D341Med (cell line): ENCODE results near the gene CCDC93.

Source experiments
- DNase-seq: peaks from one replicate; pipeline ENCODE4 v3.0.0; 2012; ENCODE audit warnings: low spot score

Gene CCDC93, protein sequence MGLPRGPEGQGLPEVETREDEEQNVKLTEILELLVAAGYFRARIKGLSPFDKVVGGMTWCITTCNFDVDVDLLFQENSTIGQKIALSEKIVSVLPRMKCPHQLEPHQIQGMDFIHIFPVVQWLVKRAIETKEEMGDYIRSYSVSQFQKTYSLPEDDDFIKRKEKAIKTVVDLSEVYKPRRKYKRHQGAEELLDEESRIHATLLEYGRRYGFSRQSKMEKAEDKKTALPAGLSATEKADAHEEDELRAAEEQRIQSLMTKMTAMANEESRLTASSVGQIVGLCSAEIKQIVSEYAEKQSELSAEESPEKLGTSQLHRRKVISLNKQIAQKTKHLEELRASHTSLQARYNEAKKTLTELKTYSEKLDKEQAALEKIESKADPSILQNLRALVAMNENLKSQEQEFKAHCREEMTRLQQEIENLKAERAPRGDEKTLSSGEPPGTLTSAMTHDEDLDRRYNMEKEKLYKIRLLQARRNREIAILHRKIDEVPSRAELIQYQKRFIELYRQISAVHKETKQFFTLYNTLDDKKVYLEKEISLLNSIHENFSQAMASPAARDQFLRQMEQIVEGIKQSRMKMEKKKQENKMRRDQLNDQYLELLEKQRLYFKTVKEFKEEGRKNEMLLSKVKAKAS

DNA sequence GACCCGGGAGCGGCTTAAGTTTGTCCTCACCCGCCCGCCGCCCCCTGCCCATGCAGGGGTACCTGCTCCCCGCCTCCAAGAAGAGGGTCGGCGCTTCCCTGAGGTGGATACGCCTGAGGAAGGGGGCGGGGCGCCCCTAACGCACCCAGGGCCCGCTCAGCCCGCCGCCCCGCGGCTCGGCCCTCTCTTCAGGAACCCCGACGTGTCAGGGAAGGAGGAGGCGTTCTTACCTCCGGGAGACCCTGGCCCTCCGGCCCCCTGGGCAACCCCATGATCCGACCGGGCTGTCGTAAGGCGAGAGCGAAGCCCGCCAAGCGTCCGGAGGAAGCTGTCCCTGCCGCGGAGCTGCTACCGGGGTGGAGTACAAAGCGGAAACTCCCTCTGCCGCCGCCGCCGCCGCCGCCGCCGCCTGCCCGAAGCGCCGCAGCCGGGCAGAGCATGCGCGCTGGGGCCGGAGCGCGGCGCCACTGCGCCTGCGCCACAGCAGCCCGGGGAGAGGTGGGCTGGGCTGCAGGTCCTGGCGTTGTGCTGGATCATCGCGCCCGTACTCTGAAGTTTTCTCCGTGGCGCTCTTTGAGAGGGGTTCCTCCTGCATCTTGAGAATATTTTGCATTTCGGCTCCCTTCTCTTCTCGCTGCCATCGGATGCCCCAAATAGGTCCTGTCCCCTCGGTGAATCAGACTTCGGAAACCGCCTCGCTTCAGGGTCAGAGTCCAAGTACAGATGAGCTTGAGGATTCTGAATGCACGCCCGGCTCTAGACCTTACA, at the start of gene CCDC93:
CCDC93 (minus strand) TSS at position 347 of the 768 bp plus-strand sequence; CDS start at position 272, 75 bp downstream.
- peak; percentile 99 for DNase-seq

GRCh38 chr2:118062669-118063068, 48.8 kb upstream of the CCDC93 start:
- DNase-seq, result no peak

DNA sequence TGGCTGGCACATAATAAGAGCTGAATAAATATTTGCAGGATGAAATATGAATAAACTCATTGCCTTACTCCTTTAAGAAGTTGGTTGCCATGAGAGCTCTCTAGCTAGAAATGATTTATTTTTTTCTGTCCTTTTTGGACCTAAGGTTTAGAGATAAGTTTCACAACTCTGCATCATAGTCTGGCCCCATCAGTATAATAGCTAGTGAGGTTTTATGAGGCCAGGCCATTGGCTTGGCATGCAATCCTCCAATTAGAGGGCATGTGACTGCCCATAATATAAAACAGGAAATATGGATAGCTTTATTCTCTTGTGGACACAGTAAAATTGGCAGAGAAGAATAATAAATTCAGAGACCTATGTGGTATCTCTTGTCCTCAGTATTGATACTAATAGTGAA, 48.2 kb upstream of the CCDC93 start:
- no peak for DNase-seq

- DNase-seq, result no peak
These were observed 47.5 kb upstream of the CCDC93 start for GRCh38 chr2:118061135-118061955.

DNA sequence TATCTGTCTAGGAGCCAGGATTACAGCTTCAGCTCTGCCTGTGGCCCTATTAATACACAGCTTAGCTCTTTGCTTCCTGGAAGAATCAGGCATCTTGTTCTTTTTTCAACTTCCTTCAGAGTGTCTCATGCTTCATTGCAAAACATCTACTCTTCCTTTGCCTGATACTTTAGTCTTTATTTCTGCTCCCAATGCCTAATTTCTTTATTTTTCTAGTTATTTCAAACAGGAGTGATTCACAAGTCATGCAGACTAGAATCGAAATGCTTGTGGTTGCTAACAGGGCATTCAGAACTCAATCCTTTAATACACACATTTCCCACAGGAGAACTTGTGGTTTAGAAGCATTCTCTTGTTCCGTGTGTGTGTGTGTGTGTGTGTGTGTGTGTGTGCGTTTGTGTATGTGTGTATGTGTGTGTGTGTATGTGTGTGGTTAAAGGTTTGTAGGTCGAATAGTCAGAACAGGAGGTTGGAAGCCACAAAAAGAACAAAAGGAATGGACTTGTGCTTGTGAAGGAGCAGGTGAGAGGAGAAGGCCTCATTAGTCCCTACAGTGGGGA, 46.1 kb upstream of the CCDC93 start:
- no peak for DNase-seq

GRCh38 chr2:118058951-118059350, 45.1 kb upstream of the CCDC93 start:
- no peak for DNase-seq

GRCh38 chr2:118056801-118057200, 42.9 kb upstream of the CCDC93 start:
- DNase-seq, result no peak

DNA sequence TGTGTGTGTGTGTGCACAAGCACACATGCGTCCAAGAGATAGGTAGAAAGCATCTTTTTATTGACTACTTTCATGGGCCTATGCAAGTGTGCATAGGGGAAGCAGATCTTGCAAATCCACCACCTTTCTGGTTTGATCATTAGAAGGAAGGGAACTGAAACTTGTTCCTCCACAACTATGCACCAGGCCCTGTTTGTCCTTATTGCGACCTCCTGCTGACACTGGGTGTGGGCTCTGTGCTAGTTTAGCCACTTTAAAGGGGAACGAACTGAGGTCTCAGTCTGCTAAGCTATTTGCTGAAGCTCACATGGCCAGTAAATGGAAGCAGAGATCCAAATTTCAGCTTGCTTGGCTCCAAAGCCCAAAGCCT, 42.3 kb upstream of the CCDC93 start:
- no peak for DNase-seq

DNA sequence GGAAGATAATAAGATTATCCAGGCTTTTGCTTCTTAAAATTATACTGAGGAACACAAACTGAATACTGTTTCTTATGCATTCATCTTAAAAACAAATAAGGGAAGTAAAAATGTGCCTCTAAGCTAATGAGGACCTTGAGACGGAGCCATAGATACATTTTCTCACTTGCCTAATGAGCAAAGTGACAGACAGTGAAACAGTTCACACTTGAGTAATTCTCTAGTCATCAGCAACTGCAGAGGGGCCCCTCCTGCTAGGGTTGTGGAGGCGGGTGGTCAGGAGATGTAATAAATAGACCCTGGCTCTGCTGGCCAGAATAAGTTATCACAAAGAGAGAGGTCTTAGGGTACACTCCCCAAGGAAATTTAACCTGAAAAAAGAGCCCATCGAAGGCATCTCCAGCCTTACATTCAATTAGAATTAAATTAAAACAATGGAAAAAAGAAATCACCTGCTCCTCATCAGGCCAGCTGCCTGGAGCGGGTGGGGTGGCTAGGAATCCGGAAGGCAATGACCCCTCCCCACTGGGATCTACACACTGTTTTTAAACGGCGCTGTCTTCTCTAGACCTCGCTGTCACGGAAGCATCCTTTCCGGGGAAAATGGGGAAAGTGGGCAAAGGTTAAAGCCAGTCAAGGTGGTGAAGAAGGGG, 41.8 kb upstream of the CCDC93 start:
- DNase-seq, result no peak

DNA sequence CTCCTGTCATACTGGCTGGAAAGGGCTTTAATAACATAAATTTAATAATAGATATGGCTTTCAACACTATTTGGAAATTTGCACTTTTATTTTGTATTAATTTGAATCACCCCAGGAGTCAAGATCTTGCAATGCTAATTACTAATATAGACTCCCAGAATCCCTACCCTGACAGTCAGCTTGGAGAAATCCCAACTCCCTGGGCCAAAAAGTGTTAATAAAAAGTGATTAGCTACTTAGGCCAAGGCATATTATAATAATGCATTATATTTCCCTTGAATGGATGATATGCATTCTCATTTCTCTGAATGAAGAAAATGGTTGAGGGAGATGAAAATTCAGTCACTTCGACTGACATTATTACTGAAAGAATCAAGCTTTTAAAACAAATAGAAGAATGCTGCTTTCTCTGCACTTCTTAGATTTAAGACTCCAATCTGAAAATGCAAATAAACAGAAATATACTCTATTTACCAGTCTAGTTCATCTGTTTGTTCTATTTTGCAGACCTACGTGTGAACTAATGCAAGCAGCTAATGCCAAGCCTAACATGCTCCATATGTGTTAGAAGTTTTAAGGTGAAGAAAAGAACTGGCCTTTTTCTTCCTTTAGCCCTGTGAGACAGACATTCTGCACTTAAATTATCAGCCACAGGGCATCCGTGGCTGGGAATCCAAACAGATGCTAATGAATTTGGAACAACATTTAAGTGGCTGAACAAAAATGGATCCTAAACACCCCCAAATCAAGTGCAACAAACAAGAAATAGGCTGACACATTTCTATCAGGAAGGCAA, 40.5 kb upstream of the CCDC93 start:
- no peak for DNase-seq

- no peak for DNase-seq
These were observed 39.8 kb upstream of the CCDC93 start for GRCh38 chr2:118053681-118054080.

GRCh38 chr2:118052474-118052873, 38.6 kb upstream of the CCDC93 start:
- DNase-seq, result no peak

GRCh38 chr2:118051826-118052358, 38.0 kb upstream of the CCDC93 start:
- DNase-seq, result no peak

DNA sequence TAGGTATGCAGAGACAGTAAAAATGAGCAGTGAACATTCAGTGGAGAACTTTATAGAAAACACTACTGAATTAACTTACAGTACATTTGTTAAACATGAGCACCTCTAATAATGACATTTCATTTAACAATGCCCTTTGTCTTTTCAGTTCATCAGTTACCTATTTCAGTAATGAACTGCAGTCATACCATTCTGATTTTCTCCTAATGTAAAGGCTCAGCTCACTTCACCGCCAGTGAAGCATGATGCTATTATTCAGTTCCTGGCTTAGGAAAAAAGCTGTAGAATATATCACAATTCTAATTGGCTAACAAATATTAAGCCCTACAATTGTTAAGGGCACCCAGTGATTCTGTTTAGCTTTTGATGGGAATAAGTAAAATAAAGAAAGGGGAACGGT, 37.1 kb upstream of the CCDC93 start:
- no peak for DNase-seq

- DNase-seq, result no peak
These were observed 36.5 kb upstream of the CCDC93 start for GRCh38 chr2:118050386-118050785.

- DNase-seq, result no peak
These were observed 35.9 kb upstream of the CCDC93 start for GRCh38 chr2:118049816-118050140.

DNA sequence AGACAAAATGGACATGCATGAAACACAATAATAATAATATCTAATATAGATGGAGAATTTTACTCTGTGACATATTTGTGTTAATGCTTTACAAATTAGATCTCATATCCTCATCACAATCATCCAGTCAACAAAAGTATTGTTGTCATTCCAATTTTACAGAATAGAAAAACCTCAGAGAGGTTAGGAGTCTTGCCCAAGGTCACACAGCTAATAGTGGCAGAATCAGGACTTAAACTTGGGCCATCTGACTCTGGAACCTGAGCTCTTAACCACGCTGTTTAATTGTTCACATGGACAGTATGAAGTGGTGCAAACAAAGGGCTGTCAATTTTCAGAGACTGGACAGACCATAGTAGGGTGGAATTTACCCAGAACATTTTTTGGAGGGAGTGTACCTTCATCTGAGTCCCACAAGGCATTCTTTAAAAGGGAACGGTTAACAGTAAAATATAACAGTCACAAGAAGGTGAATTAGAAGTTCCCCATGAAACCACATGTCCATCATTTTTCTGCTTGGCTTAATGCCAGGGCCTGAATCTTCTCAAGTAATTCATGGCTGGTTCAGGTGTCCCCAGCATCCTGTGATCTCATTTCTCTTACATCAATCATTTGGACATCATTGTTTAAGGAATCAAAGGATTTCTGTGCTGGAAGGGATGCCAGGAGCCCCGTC, 35.4 kb upstream of the CCDC93 start:
- DNase-seq, result no peak

DNA sequence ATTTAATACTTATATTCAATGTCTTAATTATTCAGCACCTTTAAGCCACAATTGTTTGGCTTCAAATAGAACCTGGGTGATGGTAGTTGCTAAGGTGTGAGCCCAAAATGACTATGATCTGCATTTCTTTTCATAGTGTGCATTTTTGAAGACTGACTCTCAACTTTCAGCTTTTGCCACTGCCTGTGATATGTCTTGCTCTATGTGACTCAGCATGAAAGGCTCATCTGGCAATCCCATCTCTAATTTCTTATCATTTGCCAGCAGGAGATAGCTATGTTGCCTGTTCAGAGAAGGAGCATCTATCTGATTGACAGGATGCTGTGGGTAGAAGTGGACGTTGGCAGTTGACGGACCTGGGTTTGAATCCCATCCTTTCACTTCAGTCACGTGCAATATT, 34.5 kb upstream of the CCDC93 start:
- no peak for DNase-seq

DNA sequence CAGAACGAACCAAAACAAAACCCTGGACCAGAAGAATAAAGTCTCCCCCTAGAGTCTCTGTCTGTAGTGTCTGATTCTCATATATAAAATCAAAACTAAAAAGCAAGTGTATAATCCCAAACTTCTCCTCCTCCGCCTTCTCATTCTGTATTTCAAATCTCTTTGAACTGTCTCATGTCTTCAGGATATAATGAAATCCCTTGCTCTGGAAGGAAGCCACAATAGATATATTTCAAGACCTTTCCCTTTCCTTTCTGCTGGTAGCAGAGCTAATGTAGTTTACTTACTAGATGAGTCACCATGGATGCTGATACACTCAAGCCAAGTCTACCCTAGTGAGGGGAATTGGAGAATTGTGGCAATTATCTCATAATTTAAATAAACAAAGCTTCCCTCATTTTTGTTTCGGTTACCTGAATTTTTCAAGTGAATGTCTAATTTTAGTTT, 33.5 kb upstream of the CCDC93 start:
- no peak for DNase-seq
